NCI-H2227 (cell line): ENCODE measurements around the gene SNX2.
"Not testable (repeated sequence)": the region's sequence is repeated elsewhere in the genome, so short reads cannot be mapped to it uniquely, and the experiment has no call there.

Experiments used
- DNase-seq: peaks from one replicate; lab custom pipeline; 2025; ENCODE audit not compliant: unreplicated experiment; lab: John Stamatoyannopoulos, UW

SNX2 gene

GRCh38 chr5:122842016-122842580 is 67.2 kb downstream of the SNX2 start:
- no peak for DNase-seq

- DNase-seq: no peak
These were observed 69.4 kb downstream of the SNX2 start for GRCh38 chr5:122844136-122844909.

GRCh38 chr5:122844910-122845228 is 70.0 kb downstream of the SNX2 start:
- DNase-seq: no peak

GRCh38 chr5:122845229-122846050 is 70.6 kb downstream of the SNX2 start, which contains the start of gene SNX24:
SNX24 (plus strand) TSS chr5:122845613; CDS start chr5:122845634, 21 bp downstream.
- DNase-seq: peak; percentile 75

GRCh38 chr5:122846051-122846550 is 71.2 kb downstream of the SNX2 start:
- DNase-seq: peak; percentile 21

GRCh38 chr5:122847687-122848081 is 72.8 kb downstream of the SNX2 start:
- DNase-seq: no peak

- DNase-seq: no peak
These were observed 74.9 kb downstream of the SNX2 start for GRCh38 chr5:122849771-122850170.

GRCh38 chr5:122857538-122857937 is 82.7 kb downstream of the SNX2 start:
- not testable (repeated sequence) for DNase-seq

GRCh38 chr5:122858451-122858850 is 83.6 kb downstream of the SNX2 start:
- no peak for DNase-seq

GRCh38 chr5:122863240-122863639 is 88.4 kb downstream of the SNX2 start:
- no peak for DNase-seq

GRCh38 chr5:122863721-122864120 is 88.8 kb downstream of the SNX2 start:
- DNase-seq: no peak

GRCh38 chr5:122864400-122864799 is 89.5 kb downstream of the SNX2 start:
- no peak for DNase-seq

- DNase-seq: no peak
These were observed 90.0 kb downstream of the SNX2 start for GRCh38 chr5:122864842-122865241.

- no peak for DNase-seq
These were observed 95.5 kb downstream of the SNX2 start for GRCh38 chr5:122870219-122870856.

- DNase-seq: no peak
These were observed 96.8 kb downstream of the SNX2 start for GRCh38 chr5:122871661-122872060.

GRCh38 chr5:122874179-122874875 is 99.4 kb downstream of the SNX2 start:
- DNase-seq: no peak

- DNase-seq: no peak
These were observed 102.6 kb downstream of the SNX2 start for GRCh38 chr5:122877518-122877917.

GRCh38 chr5:122879076-122879475 is 104.2 kb downstream of the SNX2 start:
- no peak for DNase-seq
